GM18508 (cell line): ENCODE results near the gene TESK2.
"Not testable (repeated sequence)": the region's sequence is repeated elsewhere in the genome, so short reads cannot be mapped to it uniquely, and the experiment has no call there.

Experiments used
- ATAC-seq: cut with Tn5 transposase; IDR thresholded peaks from one replicate; pipeline ENCODE4 v1.9.1; 2021; ENCODE audit warnings: moderate number of reproducible peaks; ENCODE audit not compliant: insufficient read depth, unreplicated experiment

The TESK2 gene

DNA sequence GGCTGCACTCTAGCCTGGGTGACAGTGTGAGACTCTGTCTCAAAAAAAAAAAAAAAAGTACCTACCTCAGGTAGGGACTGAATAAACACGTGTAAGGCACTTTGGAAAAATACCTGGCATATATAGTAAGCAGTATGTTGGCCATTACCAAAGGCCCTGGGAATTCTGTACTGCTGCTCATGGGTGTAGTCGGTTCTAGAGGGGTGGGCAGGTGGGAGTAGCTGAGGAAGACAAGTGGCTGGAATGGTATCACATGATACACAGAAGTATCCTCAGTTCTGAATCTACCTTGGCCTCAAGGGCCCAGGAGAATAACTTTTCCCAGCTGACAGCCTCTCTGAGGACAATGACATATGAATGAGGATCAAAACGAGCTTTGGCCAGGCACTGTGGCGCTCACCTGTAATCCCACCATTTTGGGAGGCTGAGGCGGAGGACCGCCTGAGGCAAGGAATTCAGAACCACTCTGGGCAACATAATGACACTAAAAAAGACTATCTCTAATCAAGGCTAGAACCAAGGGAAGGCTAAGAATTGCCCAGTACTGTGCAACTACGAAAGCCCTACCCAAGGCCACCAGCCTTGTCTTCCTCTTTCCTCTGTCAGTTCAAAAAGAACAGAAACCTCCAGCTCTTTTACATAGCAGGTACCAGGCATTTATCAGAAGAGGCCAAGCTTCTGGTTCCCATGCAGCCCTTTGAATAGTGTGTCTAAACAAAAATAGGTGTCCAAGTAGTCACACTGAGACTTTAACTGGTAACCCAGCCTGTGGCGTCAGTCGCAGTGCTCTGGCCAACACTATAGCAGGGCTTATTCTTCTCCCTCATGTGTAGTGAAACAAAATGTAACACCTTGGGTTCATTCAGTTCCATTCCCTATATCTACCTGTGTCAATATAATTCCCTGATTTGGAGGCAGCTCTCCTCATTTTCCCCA lies 19.3 kb upstream of the TESK2 start:
- ATAC-seq = no peak

DNA sequence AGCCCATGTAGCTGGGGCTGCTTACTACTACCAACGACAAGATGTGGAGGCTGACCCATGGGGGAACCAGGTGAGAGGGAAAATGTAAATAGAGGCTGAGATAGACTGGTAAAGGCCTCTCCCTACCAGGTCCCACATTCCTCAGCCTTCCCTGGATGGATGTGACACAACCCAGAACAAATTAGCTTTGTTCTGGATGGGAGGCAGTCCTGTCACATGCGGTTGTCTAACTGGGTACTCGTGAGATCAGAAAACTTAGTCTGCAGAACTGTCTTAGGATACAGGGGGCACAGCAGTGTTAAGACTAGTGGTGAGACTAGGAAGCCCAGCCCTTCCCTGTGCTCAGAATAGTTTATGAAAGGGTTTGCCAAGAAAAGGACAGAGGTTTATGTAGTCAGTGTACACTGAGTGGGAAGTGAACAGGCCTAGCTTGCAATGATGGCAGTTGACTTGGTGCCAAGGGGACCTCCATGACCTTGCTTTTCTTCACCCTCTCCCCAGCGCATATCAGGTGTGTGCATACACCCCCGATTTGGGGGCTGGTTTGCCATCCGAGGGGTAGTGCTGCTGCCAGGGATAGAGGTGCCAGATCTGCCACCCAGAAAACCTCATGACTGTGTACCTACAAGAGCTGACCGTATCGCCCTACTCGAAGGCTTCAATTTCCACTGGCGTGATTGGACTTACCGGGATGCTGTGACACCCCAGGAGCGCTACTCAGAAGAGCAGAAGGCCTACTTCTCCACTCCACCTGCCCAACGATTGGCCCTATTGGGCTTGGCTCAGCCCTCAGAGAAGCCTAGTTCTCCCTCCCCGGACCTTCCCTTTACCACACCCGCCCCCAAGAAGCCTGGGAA lies 17.6 kb upstream of the TESK2 start:
- no peak for ATAC-seq

GRCh38 chr1:45507893-45508292 lies 16.9 kb upstream of the TESK2 start:
- no peak for ATAC-seq

DNA sequence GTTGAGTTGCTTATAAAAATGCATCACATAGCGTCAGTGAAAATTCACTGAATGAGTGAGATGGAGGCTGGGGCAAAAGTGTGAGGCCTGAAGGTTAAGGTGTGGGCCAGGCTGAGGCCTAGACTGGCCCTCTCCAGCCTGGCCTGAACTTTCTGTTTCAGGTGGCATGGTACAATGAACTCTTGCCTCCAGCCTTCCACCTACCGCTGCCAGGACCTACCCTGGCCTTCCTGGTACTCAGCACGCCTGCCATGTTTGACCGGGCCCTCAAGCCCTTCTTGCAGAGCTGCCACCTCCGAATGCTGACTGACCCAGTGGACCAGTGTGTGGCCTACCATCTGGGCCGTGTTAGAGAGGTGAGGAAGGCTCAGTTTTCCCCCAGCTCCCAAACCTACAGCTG lies 16.2 kb upstream of the TESK2 start:
- ATAC-seq = no peak

DNA sequence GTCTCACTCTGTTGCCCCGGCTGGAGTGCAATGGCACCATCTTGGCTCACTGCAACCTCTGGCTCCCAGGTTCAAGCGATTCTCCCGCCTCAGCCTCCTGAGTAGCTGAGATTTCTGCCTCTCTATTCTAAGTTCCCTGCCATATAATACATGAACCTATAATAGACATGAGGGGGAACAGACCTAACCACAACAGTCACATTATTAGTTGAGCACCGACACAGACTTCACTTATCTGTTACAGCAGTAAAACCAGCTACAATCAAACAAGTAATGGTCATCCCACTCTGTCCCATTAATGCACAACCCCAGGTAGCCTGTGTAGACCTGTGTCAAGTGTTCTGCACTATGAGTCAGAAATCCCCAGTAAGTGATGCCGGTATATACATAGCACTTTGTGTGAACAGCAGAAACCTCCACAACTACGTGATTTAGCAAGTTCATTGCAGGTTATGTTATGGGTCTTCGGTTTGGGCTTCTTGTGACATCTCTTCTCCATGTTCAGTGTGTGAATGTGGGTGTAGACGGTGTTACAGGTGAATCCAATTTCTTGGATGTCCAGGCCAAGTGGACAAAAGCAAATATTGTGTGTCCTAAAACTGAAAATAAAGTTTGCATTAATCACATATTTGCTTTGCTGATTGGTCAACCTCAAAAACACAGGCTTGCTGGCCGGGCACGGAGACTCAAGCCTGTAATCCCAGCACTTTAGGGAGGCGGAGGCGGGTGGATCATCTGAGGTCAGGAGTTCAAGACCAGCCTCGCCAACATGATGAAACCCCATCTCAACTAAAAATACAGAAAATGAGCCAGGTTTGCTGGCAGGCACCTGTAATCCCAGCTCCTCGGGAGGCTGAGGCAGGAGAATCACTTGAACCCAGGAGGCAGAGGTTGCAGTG lies 12.7 kb upstream of the TESK2 start:
- ATAC-seq = no peak

- ATAC-seq = no peak
These were observed 10.5 kb upstream of the TESK2 start for GRCh38 chr1:45501505-45501859.

DNA sequence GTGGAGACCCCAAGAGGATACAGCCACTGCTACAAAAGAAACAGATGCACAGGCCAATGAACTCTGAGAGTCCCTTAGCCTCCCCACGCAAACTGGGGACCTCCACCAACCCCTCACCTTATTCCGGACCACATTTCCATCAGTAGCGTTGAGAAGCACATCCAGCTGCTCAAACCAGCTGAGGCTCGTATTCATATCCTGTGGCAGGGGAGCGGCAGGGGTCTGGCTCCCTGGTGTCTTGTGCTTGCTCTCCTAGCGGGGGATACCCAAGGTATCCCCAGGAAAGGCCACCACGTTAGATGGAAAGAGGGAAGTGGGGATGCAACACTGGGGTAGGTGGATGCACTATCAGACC lies 8.4 kb upstream of the TESK2 start:
- no peak for ATAC-seq

DNA sequence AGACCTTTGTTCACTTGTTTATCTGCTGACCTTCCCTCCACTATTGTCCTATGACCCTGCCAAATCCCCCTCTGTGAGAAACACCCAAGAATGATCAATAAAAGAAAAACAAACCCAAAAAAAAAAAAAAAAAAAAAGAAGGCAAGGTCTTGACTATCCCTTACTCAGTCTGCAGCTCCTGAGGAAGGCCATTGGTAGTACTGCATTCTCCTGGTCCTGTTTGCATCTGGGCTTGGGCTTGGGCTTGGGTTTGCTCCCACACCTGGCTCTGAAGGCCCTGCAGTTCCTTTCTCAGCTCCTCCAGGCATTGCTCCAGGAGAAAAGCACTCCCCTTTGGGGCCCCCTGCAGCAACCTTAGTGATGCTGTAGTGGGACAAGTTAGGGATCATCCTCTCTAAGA lies 7.3 kb upstream of the TESK2 start:
- ATAC-seq = no peak

DNA sequence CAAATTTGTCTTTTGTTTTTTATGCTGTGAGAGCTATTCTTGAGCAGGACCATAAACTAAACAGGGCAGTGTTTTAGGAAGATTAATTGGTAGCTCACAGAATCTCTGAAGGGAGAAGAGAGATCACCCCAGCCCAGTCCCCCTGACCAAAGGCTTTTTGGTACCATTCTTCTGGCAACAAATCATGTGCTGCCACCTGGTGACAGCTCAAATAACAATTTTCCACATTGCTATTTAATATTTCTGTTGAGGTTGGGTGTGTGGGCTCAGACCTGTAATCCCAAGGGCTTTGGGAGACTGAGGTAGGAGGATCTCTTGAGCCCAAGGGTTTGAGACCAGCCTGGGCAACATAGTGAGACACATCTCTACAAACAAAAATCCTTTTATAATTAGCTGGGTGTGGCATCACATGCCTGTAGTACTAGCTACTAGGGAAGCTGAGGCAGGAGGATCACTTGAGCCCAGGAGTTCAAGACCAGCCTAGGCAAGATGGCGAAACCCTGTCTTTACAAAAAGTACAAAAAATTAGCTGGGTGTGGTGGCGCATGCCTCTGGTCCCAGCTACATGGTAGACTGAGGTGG lies 2.2 kb upstream of the TESK2 start:
- ATAC-seq = no peak

GRCh38 chr1:45492691-45493090 lies 1.7 kb upstream of the TESK2 start:
- no peak for ATAC-seq

DNA sequence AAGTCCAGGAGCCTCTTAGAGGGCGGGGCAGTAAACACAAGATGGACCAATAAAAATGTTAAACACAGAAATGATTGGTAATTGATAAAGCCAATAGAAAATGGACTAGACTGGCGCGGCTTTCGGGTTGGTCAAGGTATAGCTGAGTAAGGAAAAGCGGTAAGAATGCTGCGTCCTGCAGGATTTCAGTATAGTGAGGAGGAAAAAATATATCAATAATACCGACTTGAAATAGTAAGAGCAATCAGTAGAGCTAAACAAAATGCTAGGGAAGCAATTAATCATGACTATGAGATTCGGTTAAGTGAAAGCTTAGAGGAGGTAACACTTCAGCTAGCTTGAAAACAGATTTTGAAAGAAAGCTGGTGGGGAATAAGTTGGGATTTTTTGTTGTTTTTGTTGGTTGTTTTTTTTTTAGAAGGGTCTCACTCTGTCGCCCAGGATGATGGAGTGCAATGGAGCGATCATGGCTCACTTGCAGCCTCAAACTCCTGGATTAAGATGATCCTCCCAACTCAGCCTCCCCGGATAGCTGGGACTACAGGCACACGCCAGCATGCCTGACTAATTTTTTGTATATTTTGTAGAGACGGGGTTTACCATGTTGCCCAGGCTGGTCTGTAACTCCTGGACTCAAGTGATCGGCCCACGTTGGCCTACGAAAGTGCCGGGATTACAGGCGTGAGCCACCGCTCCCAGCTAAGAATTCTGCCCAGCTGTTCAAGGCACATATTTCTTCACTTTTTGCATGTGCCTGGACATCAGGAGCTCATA lies 711 bp upstream of the TESK2 start:
- ATAC-seq = no peak

DNA sequence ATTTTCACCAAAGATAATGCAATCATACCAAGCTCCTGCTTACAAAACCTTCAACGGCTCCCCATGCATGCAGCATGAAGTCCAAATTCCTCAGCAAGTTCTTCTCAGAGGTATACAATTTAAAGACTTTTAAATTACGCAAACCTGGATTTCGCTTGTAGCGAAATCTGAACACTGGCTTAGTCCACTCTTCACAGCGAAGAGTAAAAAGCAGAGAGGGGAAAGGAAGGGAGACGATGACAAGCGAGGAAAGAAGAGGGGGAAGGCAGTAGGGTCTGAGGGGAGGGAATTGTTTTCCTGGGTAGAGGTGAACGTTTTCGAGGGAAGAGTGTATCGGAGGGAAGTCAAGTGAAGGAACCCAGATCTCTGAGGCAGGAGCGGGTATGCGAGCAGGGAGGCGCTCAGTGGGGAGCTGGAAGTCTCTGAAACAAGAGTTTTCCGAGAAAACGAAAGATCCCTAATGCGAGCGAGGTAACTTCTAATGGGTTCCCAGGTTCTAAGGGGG lies 790 bp downstream of the TESK2 start:
- no peak for ATAC-seq

GRCh38 chr1:45489379-45489778 lies 1.6 kb downstream of the TESK2 start:
- ATAC-seq = not testable (repeated sequence)

GRCh38 chr1:45488666-45489377 lies 2.1 kb downstream of the TESK2 start:
- ATAC-seq = no peak

- ATAC-seq = no peak
These were observed 5.0 kb downstream of the TESK2 start for GRCh38 chr1:45485949-45486348.

GRCh38 chr1:45479039-45479748 lies 11.8 kb downstream of the TESK2 start:
- ATAC-seq = no peak

DNA sequence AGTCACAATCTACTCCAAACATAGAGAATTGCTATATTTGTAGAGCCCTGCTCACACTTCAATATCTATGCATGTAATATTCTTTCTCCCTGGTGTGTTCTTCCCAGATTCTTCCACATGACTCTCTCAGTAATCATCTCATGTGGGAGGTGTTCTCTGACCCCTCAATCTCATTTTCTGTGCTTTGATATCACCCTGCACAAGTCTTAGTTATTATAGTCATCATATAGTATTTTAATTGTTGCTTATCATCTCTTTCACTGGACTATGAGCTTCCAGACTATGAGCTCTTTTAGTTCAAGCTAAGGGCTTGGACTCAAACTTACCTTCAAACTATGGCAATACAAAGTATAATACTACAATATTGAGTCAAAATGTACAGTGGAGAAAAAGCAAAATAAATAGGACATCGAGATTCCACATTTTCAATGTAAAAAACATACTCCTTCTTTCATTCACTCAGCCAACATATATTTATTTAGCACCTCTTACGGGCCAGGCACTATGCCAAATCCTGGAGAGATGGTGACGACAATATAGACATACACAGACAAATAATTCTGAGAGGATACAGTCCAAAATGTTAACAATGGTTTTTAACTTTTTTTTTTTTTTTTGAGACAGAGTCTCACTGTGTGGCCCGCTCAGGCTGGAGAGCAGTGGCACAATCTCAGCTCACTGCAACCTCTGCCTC lies 12.7 kb downstream of the TESK2 start:
- ATAC-seq = no peak
